ENCODE data around the gene GET4. TPM values are rescaled to one million over a fixed set of nuclear protein-coding genes. Genes with fewer than 3 reads are reported as not detected.

The GET4 gene, protein sequence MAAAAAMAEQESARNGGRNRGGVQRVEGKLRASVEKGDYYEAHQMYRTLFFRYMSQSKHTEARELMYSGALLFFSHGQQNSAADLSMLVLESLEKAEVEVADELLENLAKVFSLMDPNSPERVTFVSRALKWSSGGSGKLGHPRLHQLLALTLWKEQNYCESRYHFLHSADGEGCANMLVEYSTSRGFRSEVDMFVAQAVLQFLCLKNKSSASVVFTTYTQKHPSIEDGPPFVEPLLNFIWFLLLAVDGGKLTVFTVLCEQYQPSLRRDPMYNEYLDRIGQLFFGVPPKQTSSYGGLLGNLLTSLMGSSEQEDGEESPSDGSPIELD
- 10.6 and 11.3 TPM in 2 replicates for total RNA-seq (2012; rRNA removed)
- 30.9 and 37.2 TPM in 2 replicates for polyA plus RNA-seq (2012; rRNA removed)
- polyA plus RNA-seq (2012; cell fraction: cytosol; rRNA removed): 25.9 and 35.9 TPM in 2 replicates
- polyA plus RNA-seq (2012; cell fraction: nucleus; rRNA removed; ENCODE audit: low replicate concordance): 104 and 238 TPM in 2 replicates
- Bru-seq, nascent RNA: percentile 73 among the genes with signal in this experiment
- percentile 90 among the genes with signal in this experiment for BruChase-seq, experiment 1, labeled RNA remaining after a 6-hour chase
- percentile 78 among the genes with signal in this experiment for BruChase-seq, experiment 2, labeled RNA remaining after a 2-hour chase
- long read RNA-seq, full-length matches to known transcripts: 52 of 71 reads
- long read RNA-seq, partial matches to known transcripts: 11 of 71 reads
- long read RNA-seq, other reads (novel, unspliced or antisense): 8 of 71 reads

DNA sequence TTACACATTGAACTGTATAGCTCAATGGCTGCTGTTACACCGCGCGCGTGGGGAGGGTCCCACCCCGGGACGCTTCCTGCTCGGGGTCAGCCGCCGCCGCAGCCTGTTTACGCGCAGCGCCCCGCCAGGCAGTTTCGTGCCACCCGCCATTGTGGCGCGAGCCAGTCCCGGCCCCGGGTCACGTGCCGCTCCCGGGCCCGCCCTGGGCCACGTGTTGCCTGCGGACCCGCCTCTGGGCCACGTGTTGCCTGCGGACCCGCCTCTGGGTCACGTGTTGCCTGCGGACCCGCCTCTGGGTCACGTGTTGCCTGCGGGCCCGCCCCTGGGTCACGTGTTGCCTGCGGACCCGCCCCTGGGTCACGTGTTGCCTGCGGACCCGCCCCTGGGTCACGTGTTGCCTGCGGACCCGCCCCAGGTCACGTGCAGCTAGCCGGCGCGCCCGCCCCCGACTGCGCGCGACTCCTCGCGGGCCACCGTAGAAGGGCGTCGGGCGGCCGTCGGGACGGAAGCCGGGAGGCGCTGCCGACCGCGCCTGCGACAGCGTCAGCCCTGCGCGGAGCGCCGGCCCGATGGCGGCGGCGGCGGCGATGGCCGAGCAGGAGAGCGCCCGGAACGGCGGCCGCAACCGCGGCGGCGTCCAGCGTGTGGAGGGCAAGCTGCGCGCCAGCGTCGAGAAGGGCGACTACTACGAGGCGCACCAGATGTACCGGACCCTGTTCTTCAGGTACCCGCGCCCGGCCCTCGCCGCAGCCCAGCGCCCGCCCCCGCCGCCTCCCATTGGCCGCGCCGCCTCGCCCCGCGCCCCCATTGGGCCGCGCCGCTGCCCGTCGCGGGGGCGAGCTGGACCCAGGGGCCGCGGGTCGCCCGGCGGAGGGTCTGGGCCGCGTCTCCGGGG lies at the start of gene GET4:
Gene GET4, plus strand, starts transcription at position 478 of the 895 bp plus-strand sequence. Its CDS starts 92 bp downstream, at position 570.
- Histone ChIP-seq H2BK20ac (ENCODE audit: low read depth, low read length) (no peak within 1 kb of the TSS), H3K9me3 (ENCODE audit: control insufficient read depth, insufficient read depth, low read length) (no peaks in the 10 kb centered on the region), H2BK120ac (ENCODE audit: low read depth, low read length) (no peak within 1 kb of the TSS), H4K8ac (ENCODE audit: low read depth in 2 of 2, low read length in 2 of 2) (peak within 1 kb of the TSS; percentile 83 to 95), H4K5ac (ENCODE audit: low read depth, low read length) (peak within 1 kb of the TSS; percentile 31; the same call in 1 of the 2 replicates), H2AFZ (replicated peaks; ENCODE audit: low read length, poor library complexity) (peak within 1 kb of the TSS; percentile 100), H3K18ac (ENCODE audit: low read depth, low read length) (no peak within 1 kb of the TSS), H3K27ac (ENCODE audit: insufficient read depth, low read length) (peak within 1 kb of the TSS; percentile 84), H2AK9ac (replicated peaks; ENCODE audit: low read depth, low read length, poor library complexity) (peak within 1 kb of the TSS; percentile 84), H3K9ac (ENCODE audit: low read depth, low read length) (peak within 1 kb of the TSS; percentile 93), H3K27me3 (ENCODE audit: control insufficient read depth, insufficient read depth, low read length) (no peaks in the 10 kb centered on the region), H3K36me3 (ENCODE audit: control insufficient read depth, insufficient read depth, low read length) (peaks cover 23% of the 10 kb centered on the region), H2BK15ac (ENCODE audit: low read depth, low read length) (no peak within 1 kb of the TSS), H3K4me2 (ENCODE audit: low read depth, low read length) (peak within 1 kb of the TSS; percentile 84), H3K23ac (ENCODE audit: low read depth, low read length) (0 out of 2 replicates have a peak within 1 kb of the TSS, but pooled peaks have one; percentile 33), H4K91ac (ENCODE audit: insufficient read depth, low read depth, low read length) (no peak within 1 kb of the TSS; the same call in 1 of the 2 replicates), H2AK5ac (ENCODE audit: low read depth, low read length) (peak within 1 kb of the TSS; percentile 77), H3K56ac (ENCODE audit: extremely low read depth, insufficient read depth, low read length) (no peak within 1 kb of the TSS), H3K9me1 (ENCODE audit: insufficient read depth, low read length) (peaks cover 9% of the 10 kb centered on the region), H3K4me1 (ENCODE audit: control insufficient read depth, insufficient read depth, low read length) (peaks cover 5% of the 10 kb centered on the region), H2BK5ac (ENCODE audit: low read depth, low read length, poor library complexity, severe bottlenecking) (peak within 1 kb of the TSS; percentile 68), H3K79me1 (ENCODE audit: low read depth in 1 of 2, low read length in 2 of 2) (peaks cover 4 to 52% of the 10 kb centered on the region in 2 experiments), H3K4ac (ENCODE audit: low read depth, low read length) (peak within 1 kb of the TSS; percentile 76), H4K20me1 (ENCODE audit: insufficient read depth, low read length) (peaks cover 24% of the 10 kb centered on the region), H3K4me3 (ENCODE audit: insufficient read depth, low read depth, low read length) (peak within 1 kb of the TSS; percentile 93), H3K14ac (replicated peaks; ENCODE audit: low read depth, low read length) (peak within 1 kb of the TSS; percentile 78; the same call in 1 of the 2 replicates)
- POLR2A ChIA-PET (ENCODE audit: unreplicated experiment): no interaction called here
- in situ Hi-C loops (cut with MboI; ENCODE audit: low sequenced_read_pairs): loop anchor here (10.0 kb wide), 1 partner anchor 342 kb away; no protein-coding TSS in a partner anchor
- CTCF ChIA-PET: no interaction called here
- 3% methylated on average over 107 of the region's 129 CpGs; no CpG with 5 or more reads in 1 of the 2 experiments for WGBS, 2 experiments (ENCODE audit: extremely low coverage in 2 of 2, insufficient read length in 1 of 2)
- peak; percentile 94 for ATAC-seq (ENCODE audit: low read depth)
- dilution Hi-C loops (cut with HindIII; ENCODE audit: low sequenced_read_pairs, unreplicated experiment): no loop called here
- DNase-seq: peak; percentile 93
- no TSS peak for BruUV-seq (replicated peaks)
- intact Hi-C loops (cut with micrococcal nuclease): loop anchor here (10.0 kb wide), 1 partner anchor 362 kb away; the partner anchor contains the start of gene PDGFA
- TF ChIP-seq POLR2A (IDR thresholded peaks at IDR 0.05; ENCODE audit: low read depth, low read length) (peak; percentile 77), NFE2L2 (IDR thresholded peaks at IDR 0.05; ENCODE audit: low read depth, low read length) (no peak; the same call in 1 of the 2 replicates), FOS (IDR thresholded peaks at IDR 0.05; ENCODE audit: low read depth, low read length) (peak; percentile 100), MAFK (IDR thresholded peaks at IDR 0.05; ENCODE audit: low read depth, low read length) (peak; percentile 28; the same call in 1 of the 2 replicates), MAZ (IDR thresholded peaks at IDR 0.05; ENCODE audit: borderline replicate concordance, low read depth, low read length) (peak; percentile 81; the same call in 1 of the 2 replicates), RAD21 (IDR thresholded peaks at IDR 0.05; ENCODE audit: low read length) (no peak), MXI1 (IDR thresholded peaks at IDR 0.05; ENCODE audit: borderline replicate concordance, low read depth, low read length) (peak; percentile 95)
- TF ChIP-seq, protein P1, sequence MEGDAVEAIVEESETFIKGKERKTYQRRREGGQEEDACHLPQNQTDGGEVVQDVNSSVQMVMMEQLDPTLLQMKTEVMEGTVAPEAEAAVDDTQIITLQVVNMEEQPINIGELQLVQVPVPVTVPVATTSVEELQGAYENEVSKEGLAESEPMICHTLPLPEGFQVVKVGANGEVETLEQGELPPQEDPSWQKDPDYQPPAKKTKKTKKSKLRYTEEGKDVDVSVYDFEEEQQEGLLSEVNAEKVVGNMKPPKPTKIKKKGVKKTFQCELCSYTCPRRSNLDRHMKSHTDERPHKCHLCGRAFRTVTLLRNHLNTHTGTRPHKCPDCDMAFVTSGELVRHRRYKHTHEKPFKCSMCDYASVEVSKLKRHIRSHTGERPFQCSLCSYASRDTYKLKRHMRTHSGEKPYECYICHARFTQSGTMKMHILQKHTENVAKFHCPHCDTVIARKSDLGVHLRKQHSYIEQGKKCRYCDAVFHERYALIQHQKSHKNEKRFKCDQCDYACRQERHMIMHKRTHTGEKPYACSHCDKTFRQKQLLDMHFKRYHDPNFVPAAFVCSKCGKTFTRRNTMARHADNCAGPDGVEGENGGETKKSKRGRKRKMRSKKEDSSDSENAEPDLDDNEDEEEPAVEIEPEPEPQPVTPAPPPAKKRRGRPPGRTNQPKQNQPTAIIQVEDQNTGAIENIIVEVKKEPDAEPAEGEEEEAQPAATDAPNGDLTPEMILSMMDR (conservative IDR thresholded peaks at IDR 0.05; ENCODE audit: low read depth, low read length): 0 out of 2 replicates have a peak, but pooled peaks have one; percentile 3
- TF ChIP-seq, protein P2, sequence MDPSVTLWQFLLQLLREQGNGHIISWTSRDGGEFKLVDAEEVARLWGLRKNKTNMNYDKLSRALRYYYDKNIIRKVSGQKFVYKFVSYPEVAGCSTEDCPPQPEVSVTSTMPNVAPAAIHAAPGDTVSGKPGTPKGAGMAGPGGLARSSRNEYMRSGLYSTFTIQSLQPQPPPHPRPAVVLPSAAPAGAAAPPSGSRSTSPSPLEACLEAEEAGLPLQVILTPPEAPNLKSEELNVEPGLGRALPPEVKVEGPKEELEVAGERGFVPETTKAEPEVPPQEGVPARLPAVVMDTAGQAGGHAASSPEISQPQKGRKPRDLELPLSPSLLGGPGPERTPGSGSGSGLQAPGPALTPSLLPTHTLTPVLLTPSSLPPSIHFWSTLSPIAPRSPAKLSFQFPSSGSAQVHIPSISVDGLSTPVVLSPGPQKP (IDR thresholded peaks at IDR 0.05; ENCODE audit: borderline replicate concordance, low read depth, low read length): no peak

All from IMR-90 (cell line).